DMS 273 (cell line): Measurements from ENCODE around the gene COL4A4.
"Not testable (repeated sequence)": the region's sequence is repeated elsewhere in the genome, so short reads cannot be mapped to it uniquely, and the experiment has no call there.

Experiments used
- DNase-seq: peaks from one replicate; lab custom pipeline; 2025; ENCODE audit not compliant: unreplicated experiment; lab: John Stamatoyannopoulos, UW

Gene COL4A4

GRCh38 chr2:227163998-227164762 is at the start of gene COL4A4, which contains the start of gene COL4A3:
Gene COL4A4, minus strand, starts transcription at chr2:227164205. Its CDS starts 16,722 bp downstream, at chr2:227147483.
Gene COL4A3, plus strand, starts transcription at chr2:227164624. Its CDS starts 103 bp downstream, at chr2:227164727.
- peak; percentile 87 for DNase-seq

DNA sequence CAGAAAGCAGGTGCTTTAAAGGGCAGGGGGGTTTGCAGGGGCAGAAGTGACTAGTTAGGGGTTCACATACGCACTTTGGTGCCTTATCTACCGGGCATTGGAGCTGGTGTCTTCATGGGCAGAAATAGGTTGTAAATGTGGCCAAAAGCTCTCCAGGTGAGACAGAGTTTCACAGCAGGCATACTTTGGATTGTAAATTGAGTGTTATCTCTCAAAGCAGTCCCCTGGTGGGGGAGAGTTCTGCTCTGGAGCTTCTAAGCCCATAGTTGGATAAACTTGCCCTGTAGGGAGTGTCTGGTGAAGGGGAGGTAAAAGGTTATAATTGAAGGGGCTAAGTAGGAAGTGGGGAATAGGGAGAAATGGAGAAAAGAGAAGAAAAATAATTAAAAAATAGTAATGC is 43.6 kb upstream of the COL4A4 start:
- no peak for DNase-seq

- no peak for DNase-seq
Measured at GRCh38 chr2:227206406-227206805, 42.4 kb upstream of the COL4A4 start.

DNA sequence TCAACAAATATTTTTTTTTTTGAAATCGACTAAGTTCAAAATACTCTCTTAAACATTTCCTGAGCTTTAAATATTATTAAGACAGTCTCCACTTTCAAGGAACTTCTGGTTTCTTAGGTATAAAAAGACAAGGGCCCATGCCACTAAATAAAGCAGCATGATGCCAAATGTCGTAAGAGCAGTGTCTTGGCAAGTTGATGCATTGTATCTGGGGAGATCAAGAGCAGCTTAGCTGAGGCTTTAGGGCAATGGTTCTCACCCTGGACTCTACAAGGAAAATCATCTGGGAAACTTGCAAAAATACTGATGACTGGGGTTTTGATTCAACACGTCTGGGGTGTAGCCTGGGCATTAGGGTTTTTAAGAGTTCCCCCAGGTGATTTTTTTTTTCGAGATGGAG is 41.7 kb upstream of the COL4A4 start:
- DNase-seq, result no peak

DNA sequence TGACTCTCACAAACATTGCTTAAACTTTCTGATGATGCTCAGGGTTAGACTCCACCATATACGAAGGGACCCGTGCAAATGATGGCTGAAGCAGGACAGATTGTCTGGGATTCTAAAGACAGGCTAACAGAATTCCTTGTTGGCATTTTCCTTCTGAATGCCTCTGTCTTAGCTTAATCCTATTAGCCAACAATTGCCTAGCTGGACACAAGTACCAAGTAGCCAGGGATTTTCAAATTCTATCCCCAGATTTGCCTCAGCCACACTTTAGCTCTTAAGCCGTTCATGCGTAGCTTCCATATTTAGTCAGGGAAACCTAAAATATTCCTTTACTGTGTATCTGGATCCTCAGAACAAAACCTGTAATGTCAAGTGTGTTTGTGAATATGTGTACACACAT is 40.4 kb upstream of the COL4A4 start:
- DNase-seq, result no peak

- no peak for DNase-seq
Measured at GRCh38 chr2:227201771-227202170, 37.8 kb upstream of the COL4A4 start.

GRCh38 chr2:227198866-227199265 is 34.9 kb upstream of the COL4A4 start:
- no peak for DNase-seq

- no peak for DNase-seq
Measured at GRCh38 chr2:227194219-227194618, 30.2 kb upstream of the COL4A4 start.

DNA sequence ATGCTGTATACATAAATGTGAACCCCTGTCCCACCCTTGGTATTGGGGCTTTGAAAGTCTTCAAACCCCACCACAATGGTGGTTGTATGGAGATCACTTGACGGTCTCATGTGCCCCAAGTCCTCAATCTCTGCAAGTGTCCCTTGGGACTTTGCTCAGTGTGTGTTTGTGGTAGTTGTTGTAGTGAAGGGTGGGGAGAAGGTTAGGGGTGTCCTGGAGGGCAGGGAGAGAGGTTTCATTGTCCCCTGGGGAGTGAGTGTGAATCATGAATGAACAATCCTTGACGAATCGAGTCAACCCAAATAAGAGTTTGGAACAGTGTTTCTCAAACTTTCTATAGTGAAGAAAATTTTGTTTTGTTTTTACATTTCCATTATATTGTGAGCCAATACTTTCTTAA is 28.5 kb upstream of the COL4A4 start:
- peak; percentile 54 for DNase-seq

DNA sequence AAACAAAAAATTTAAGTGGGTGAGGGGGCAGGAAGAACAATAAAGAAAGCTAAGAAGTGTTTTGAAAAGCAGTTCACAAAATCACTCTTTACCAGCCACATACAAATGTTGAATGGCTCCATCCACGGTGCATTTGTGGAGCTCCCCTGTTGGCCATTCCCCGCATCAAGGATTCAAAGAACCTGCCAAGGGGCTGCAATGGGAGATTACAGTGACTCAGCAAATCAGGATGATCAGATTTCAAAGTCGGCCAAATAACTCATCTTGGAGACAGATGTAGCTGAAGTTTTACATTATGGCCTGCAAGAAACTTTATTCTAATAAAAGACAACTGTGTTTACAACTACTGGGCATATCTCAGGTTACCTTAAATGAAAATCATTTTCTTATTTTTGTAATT is 27.4 kb upstream of the COL4A4 start:
- peak; percentile 96 for DNase-seq

- no peak for DNase-seq
Measured at GRCh38 chr2:227188292-227188691, 24.3 kb upstream of the COL4A4 start.

- DNase-seq, result peak; percentile 14
Measured at GRCh38 chr2:227186751-227187150, 22.7 kb upstream of the COL4A4 start.

DNA sequence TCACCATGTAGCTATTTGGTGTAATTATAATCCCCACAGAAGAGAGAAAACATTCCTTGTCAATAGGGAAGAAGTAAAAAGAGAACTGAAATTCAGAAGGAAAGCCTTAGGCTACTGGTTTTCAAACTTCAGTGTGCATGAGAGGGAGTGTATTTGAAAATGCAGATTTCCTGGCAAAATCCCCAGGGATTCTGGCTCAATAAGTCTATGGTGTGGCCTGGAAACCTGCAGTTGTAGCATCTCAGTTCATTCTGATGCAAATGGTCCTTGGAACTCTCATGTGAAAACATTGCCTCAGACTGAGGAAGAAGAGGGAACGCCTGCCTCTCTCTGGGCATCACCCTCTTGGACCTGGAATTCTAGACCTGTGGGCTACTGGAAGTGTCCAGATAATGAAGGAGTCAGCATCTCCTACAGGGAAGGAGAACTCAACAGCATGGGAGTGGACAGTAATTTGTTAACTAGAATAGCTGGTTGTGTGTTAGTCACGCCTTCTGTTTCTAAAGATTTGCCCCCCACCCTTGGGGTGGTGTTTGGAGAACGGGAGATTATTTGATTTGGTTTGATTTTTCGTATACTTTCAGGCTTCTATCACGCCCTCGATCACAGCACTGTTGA is 21.7 kb upstream of the COL4A4 start:
- DNase-seq, result no peak

DNA sequence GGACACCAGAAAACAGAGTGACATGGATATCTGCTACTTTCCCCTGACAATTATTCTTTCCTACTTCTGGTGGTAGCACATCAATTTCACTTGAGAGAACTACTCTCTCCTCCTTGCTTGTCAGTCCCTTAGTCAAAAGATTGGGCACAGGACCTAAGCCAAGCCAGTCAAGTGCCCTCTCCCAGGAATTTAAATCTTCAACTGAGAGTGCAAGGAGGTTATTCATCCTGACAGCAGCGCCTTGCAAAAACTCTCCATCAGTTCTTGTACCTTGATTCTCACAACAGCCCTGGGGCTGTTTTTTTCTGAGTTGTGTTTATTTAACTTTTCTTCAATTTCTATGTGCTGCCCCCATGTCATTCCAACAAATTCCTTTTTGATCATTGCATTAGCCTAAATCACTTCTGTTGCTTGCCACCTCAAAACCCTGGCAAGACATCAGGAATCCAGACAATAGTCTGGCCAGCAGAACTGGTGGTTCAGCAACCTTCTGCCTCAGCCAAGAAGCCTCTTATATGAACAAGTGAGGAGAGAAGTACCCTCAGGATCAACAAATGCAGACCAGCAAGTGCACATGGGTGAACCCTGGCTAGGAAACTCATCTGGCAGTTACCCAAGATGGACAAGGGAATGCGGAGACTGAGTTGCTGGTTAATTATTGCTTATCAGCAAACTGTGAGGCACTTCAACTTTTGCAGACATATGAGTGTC is 19.8 kb upstream of the COL4A4 start:
- no peak for DNase-seq

- DNase-seq, result no peak
Measured at GRCh38 chr2:227182765-227183164, 18.8 kb upstream of the COL4A4 start.

GRCh38 chr2:227180770-227181169 is 16.8 kb upstream of the COL4A4 start:
- DNase-seq, result no peak

DNA sequence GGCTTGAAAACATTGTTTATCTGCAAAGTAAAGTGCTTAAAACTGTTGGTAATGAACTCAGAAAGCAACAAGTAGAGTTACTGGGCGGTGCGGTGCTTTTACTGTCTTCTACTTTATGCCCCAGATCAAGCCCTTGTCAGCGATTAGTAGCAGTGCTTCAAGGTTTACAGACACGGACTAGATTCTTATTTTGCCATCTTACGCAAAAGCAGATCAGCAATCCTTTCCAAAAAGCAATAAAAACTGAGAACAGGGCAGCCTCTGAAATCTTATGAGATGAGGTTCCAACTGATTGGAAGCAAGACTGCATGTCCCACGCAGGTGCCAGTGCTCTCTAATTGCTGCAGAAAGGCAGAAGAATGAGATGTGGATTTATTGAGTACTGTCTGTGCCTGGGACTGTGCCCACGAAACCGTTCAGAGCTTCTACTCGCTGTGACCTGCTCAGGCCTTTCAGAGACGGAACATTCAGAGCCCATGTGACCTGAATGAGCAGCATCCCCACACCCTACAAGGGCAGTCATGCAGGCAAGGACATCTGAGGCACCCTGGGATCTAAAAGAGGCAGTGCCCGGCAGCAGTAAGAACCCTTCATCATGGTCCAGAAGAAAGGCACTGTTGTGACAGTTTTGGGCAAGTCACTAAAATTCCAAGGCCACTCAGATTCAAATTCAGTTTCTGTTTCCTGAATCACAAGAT is 16.1 kb upstream of the COL4A4 start:
- no peak for DNase-seq

DNA sequence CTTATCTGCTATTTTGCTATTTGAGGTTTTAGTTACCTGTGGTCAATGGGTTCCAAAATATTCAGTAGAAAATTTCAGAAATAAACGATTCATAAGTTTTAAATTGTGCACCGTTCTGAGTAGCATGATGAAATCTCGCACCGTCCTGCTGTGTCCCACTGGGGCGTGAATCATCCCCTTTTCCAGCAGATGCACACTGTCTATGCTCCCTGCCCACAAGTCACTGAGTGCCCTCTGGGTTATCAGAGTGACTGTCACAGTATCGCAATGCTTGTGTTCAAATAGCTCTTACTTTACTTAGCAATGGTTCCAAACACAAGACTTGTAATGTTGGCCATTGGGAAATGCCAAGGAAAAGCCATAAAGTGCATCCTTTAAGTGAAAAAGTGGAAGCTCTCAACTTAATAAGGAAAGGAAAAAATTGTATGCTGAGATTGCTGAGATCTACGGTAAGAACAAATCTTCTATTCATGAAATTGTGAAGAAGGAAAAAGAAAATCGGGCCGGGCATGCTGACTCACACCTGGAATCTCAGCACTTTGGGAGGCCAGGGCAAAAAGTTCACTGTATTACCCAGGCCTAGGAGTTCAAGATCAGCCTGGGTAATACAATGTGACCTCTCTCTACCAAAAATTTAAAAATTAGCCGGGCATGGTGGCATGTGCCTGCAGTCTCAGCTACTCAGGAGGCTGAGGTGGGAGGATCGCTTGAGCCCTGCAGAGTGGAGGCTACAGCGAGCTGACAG is 13.8 kb upstream of the COL4A4 start:
- DNase-seq, result no peak

- DNase-seq, result not testable (repeated sequence)
Measured at GRCh38 chr2:227171779-227172178, 7.8 kb upstream of the COL4A4 start.

DNA sequence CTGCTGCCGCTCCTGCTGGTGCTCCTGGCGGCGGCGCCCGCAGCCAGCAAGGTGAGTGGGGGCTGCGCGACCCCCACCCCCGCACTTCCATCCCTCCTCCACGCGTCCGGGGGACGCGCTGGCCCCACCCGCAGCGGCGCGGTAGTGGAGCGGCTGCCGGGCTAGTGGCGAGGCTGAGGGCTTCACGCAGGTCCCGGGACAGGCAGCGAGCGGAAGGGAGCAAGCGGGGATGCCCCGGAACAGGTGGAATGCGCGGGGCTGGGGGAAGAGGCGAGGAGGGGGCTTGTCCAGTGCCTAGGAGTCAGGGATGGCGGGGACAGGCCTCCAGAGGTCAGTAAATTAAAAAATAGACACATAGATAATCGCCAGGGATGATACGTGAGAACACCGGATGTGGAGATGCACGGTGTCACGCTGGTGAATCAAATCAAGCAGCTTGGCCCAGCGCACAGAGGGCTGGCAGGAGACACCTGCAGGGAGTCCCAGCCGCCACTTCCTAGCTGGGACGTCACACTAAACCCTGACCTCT is 822 bp upstream of the COL4A4 start:
- DNase-seq, result peak; percentile 72
